ENCODE results near the gene NEFH. TPM values are rescaled to one million over a fixed set of nuclear protein-coding genes. Genes with fewer than 3 reads are reported as not detected.

The NEFH gene
- total and polyA plus RNA-seq, 2 donors (not counting 3 experiments of a cell fraction or from before 2014, with no cell fraction given) = 0.09 to 0.59 TPM

- TF ChIP-seq MAX (IDR thresholded peaks at IDR 0.05; ENCODE audit: insufficient read depth, insufficient read length) (no peak), MYC (IDR thresholded peaks at IDR 0.05; ENCODE audit: low read depth, low read length) (no peak), FOS (IDR thresholded peaks at IDR 0.05; ENCODE audit: borderline replicate concordance, insufficient read depth, low read length) (no peak), POLR2AphosphoS5 (IDR thresholded peaks at IDR 0.05; ENCODE audit: insufficient read depth, low read depth, low read length) (no peak)
- TF ChIP-seq, protein P1, sequence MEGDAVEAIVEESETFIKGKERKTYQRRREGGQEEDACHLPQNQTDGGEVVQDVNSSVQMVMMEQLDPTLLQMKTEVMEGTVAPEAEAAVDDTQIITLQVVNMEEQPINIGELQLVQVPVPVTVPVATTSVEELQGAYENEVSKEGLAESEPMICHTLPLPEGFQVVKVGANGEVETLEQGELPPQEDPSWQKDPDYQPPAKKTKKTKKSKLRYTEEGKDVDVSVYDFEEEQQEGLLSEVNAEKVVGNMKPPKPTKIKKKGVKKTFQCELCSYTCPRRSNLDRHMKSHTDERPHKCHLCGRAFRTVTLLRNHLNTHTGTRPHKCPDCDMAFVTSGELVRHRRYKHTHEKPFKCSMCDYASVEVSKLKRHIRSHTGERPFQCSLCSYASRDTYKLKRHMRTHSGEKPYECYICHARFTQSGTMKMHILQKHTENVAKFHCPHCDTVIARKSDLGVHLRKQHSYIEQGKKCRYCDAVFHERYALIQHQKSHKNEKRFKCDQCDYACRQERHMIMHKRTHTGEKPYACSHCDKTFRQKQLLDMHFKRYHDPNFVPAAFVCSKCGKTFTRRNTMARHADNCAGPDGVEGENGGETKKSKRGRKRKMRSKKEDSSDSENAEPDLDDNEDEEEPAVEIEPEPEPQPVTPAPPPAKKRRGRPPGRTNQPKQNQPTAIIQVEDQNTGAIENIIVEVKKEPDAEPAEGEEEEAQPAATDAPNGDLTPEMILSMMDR (IDR thresholded peaks at IDR 0.05; ENCODE audit: extremely low read depth in 1 of 2, insufficient read depth in 1 of 2, low read depth in 1 of 2, low read length in 2 of 2) = no peak
- ChIA-PET POLR2A (no interaction called here), CTCF (interaction anchor here (1.0 to 1.5 kb wide), 2 partner anchors 12 to 13 kb away, joined by 5 to 9 read pairs; no protein-coding TSS in a partner anchor)
- dilution Hi-C loops (cut with MboI; ENCODE audit: extremely low pct_ligation_motif_present, low sequenced_read_pairs) = no loop called here
- intact Hi-C loops (cut with micrococcal nuclease) = no loop called here
- Histone ChIP-seq H3K36me3 (ENCODE audit: control insufficient read depth in 2 of 2, extremely low read depth in 1 of 2, insufficient read depth in 2 of 2, low read length in 2 of 2) (no peaks in the 10 kb centered on the region), H2AFZ (ENCODE audit: low read depth, low read length) (peak overlapping the region; percentile 62), H3K9ac (replicated peaks; ENCODE audit: extremely low read depth, insufficient read depth, low read length) (no peak overlapping the region), H3K4me3 (replicated peaks in 1 of 3; ENCODE audit: insufficient read depth in 1 of 3, low read depth in 1 of 3, low read length in 3 of 3) (no peak overlapping the region), H3K4me2 (ENCODE audit: insufficient read depth, low read length) (no peak overlapping the region), H3K79me2 (ENCODE audit: control insufficient read depth, insufficient read depth, low read length) (no peaks in the 10 kb centered on the region), H3K27ac (ENCODE audit: insufficient read depth, low read depth, low read length) (no peak overlapping the region), H4K20me1 (replicated peaks; ENCODE audit: control insufficient read depth, extremely low read depth, insufficient read depth, low read length) (no peaks in the 10 kb centered on the region), H3K4me1 (ENCODE audit: control insufficient read depth, extremely low read depth, insufficient read depth, low read length) (no peaks in the 10 kb centered on the region), H3K9me1 (replicated peaks; ENCODE audit: control insufficient read depth, extremely low read depth, insufficient read depth, low read length) (no peaks in the 10 kb centered on the region), H3K9me3 (replicated peaks; ENCODE audit: control insufficient read depth, insufficient read depth, low read length) (no peaks in the 10 kb centered on the region), H3K27me3 (ENCODE audit: control insufficient read depth in 2 of 2, insufficient read depth in 2 of 2, low read length in 2 of 2) (no peaks in the 10 kb centered on the region)
- peak; percentile 85 for FAIRE-seq
- DNase-seq (ENCODE audit: low read depth, low spot score) = peak; percentile 37
- BruUV-seq (replicated peaks) = no TSS peak
Observed at GRCh38 chr22:29457730-29458129, 22.3 kb upstream of the NEFH start.

- dilution Hi-C loops (cut with MboI; ENCODE audit: extremely low pct_ligation_motif_present, low sequenced_read_pairs) = no loop called here
- H3K4me3 ChIP-seq (replicated peaks in 1 of 3; ENCODE audit: insufficient read depth in 1 of 3, low read depth in 1 of 3, low read length in 3 of 3) = no peak overlapping the region
- H2AFZ ChIP-seq (ENCODE audit: low read depth, low read length) = no peak overlapping the region
- no peak overlapping the region for H3K4me2 ChIP-seq (ENCODE audit: insufficient read depth, low read length)
- no peak for FAIRE-seq
- ChIA-PET POLR2A (no interaction called here), CTCF (no interaction called here)
- TF ChIP-seq GATA2 (IDR thresholded peaks at IDR 0.05; ENCODE audit: insufficient read depth, insufficient read length, low read depth, low read length) (no peak), EZH2 (IDR thresholded peaks at IDR 0.05; ENCODE audit: borderline replicate concordance, low read depth, low read length, severe bottlenecking) (no peak), FOS (IDR thresholded peaks at IDR 0.05; ENCODE audit: borderline replicate concordance, insufficient read depth, low read length) (no peak), MYC (IDR thresholded peaks at IDR 0.05; ENCODE audit: low read depth, low read length) (no peak), POLR2AphosphoS5 (IDR thresholded peaks at IDR 0.05; ENCODE audit: insufficient read depth, low read depth, low read length) (no peak), POLR2A (IDR thresholded peaks at IDR 0.05; ENCODE audit: low read depth, low read length) (no peak), JUN (IDR thresholded peaks at IDR 0.05; ENCODE audit: borderline replicate concordance, insufficient read depth, insufficient read length, low read depth) (no peak)
- intact Hi-C loops (cut with micrococcal nuclease) = no loop called here
- BruUV-seq (replicated peaks) = no TSS peak
- H3K9me1 ChIP-seq (replicated peaks; ENCODE audit: control insufficient read depth, extremely low read depth, insufficient read depth, low read length) = no peaks in the 10 kb centered on the region
- no peaks in the 10 kb centered on the region for H3K4me1 ChIP-seq (ENCODE audit: control insufficient read depth, extremely low read depth, insufficient read depth, low read length)
- no peaks in the 10 kb centered on the region for H4K20me1 ChIP-seq (replicated peaks; ENCODE audit: control insufficient read depth, extremely low read depth, insufficient read depth, low read length)
- no peaks in the 10 kb centered on the region for H3K27me3 ChIP-seq (ENCODE audit: control insufficient read depth in 2 of 2, insufficient read depth in 2 of 2, low read length in 2 of 2)
- H3K79me2 ChIP-seq (ENCODE audit: control insufficient read depth, insufficient read depth, low read length) = no peaks in the 10 kb centered on the region
- H3K9ac ChIP-seq (replicated peaks; ENCODE audit: extremely low read depth, insufficient read depth, low read length) = no peak overlapping the region
- H3K27ac ChIP-seq (ENCODE audit: insufficient read depth, low read depth, low read length) = no peak overlapping the region
- no peak for DNase-seq (ENCODE audit: low read depth, low spot score)
- no peaks in the 10 kb centered on the region for H3K36me3 ChIP-seq (ENCODE audit: control insufficient read depth in 2 of 2, extremely low read depth in 1 of 2, insufficient read depth in 2 of 2, low read length in 2 of 2)
- H3K9me3 ChIP-seq (replicated peaks; ENCODE audit: control insufficient read depth, insufficient read depth, low read length) = no peaks in the 10 kb centered on the region
Observed at GRCh38 chr22:29458551-29458950, 21.5 kb upstream of the NEFH start.
